Astrocyte (in vitro differentiated cells and primary cell): ENCODE data around the gene FOXD1. TPM values are rescaled to one million over a fixed set of nuclear protein-coding genes. Genes with fewer than 3 reads are reported as not detected.

ENCODE experiments used
- DNase-seq: peaks from one replicate; pipeline ENCODE4 v3.0.0-alpha.2; 2010; ENCODE audit warnings: low read depth
- FAIRE-seq: peaks from 2 replicates; lab custom pipeline; 2011; peaks lifted over from hg19 to GRCh38; lab: Jason Lieb, UNC
- H2AFZ ChIP-seq: 2 replicates; pipeline ENCODE4 v1.6.0; 2012; ENCODE audit warnings: low read depth, low read length, inconsistent platforms
- H3K27ac ChIP-seq: 2 replicates; pipeline ENCODE4 v1.5.1; 2011; ENCODE audit warnings: low read depth, low read length, inconsistent platforms
- H3K27me3 ChIP-seq: 2 replicates; pipeline ENCODE4 v1.6.0; 2011; ENCODE audit warnings: low read length, inconsistent platforms; ENCODE audit not compliant: insufficient read depth
- H3K36me3 ChIP-seq: 2 replicates; pipeline ENCODE4 v1.5.1; 2011; ENCODE audit warnings: low read length, inconsistent platforms; ENCODE audit not compliant: insufficient read depth
- H3K4me1 ChIP-seq: 2 replicates; pipeline ENCODE4 v1.5.1; 2011; ENCODE audit warnings: low read length, inconsistent platforms; ENCODE audit not compliant: insufficient read depth
- H3K4me2 ChIP-seq: 2 replicates; pipeline ENCODE4 v1.6.0; 2012; ENCODE audit warnings: low read length, inconsistent platforms
- H3K4me3 ChIP-seq: 2 replicates; pipeline ENCODE4 v1.5.1; 2011; ENCODE audit warnings: low read depth, mild to moderate bottlenecking, low read length, inconsistent platforms; ENCODE audit not compliant: insufficient read depth
- H3K79me2 ChIP-seq: 2 replicates; pipeline ENCODE4 v1.6.0; 2012; ENCODE audit warnings: mild to moderate bottlenecking, low read length, inconsistent platforms; ENCODE audit not compliant: insufficient read depth
- H3K9ac ChIP-seq: 2 replicates; pipeline ENCODE4 v1.6.0; 2012; ENCODE audit warnings: mild to moderate bottlenecking, low read length, inconsistent platforms
- H3K9me3 ChIP-seq: 2 replicates; pipeline ENCODE4 v1.5.1; 2012; ENCODE audit warnings: low read depth, mild to moderate bottlenecking, low read length, inconsistent platforms; ENCODE audit not compliant: insufficient read depth
- H4K20me1 ChIP-seq: 2 replicates; pipeline ENCODE4 v1.6.0; 2012; ENCODE audit warnings: low read length, inconsistent platforms; ENCODE audit not compliant: insufficient read depth
- H3K27ac Mint-ChIP-seq: one replicate; pipeline ENCODE4 v1.8.0; 2021; ENCODE audit warnings: mild to moderate bottlenecking, mixed read lengths; ENCODE audit not compliant: unreplicated experiment
- H3K27me3 Mint-ChIP-seq: one replicate; pipeline ENCODE4 v1.8.0; 2021; ENCODE audit warnings: low read depth, mixed read lengths; ENCODE audit not compliant: unreplicated experiment
- H3K36me3 Mint-ChIP-seq: one replicate; pipeline ENCODE4 v1.8.0; 2021; ENCODE audit warnings: low read depth, mixed read lengths; ENCODE audit not compliant: unreplicated experiment
- H3K4me1 Mint-ChIP-seq: one replicate; pipeline ENCODE4 v1.8.0; 2021; ENCODE audit warnings: low read depth, mixed read lengths; ENCODE audit not compliant: unreplicated experiment
- H3K4me3 Mint-ChIP-seq: one replicate; pipeline ENCODE4 v1.8.0; 2021; ENCODE audit warnings: mild to moderate bottlenecking, moderate library complexity, mixed read lengths; ENCODE audit not compliant: unreplicated experiment
- H3K9me3 Mint-ChIP-seq: one replicate; pipeline ENCODE4 v1.8.0; 2021; ENCODE audit warnings: mild to moderate bottlenecking, mixed read lengths; ENCODE audit not compliant: unreplicated experiment
- CTCF ChIP-seq: IDR thresholded peaks from 2 replicates; pipeline ENCODE4 v1.5.1; 2011; ENCODE audit warnings: low read depth, mild to moderate bottlenecking, inconsistent platforms, low read length, moderate library complexity; ENCODE audit not compliant: insufficient read depth
- EZH2 ChIP-seq: IDR thresholded peaks from 2 replicates; pipeline ENCODE4 v1.6.1; 2012; ENCODE audit warnings: mild to moderate bottlenecking, low read length, inconsistent platforms; ENCODE audit not compliant: insufficient read depth
- total RNA-seq: library from RNA; stranded (reverse); gene quantifications from 2 replicates; pipeline ENCODE4 v1.2.1, GENCODE V29; 2021

FOXD1 gene
- total RNA-seq, 1 donor from 2014 or later = 16.9 TPM

- Histone ChIP-seq H3K27me3 (no peaks in the 10 kb centered on the region), H3K36me3 (no peaks in the 10 kb centered on the region), H3K4me1 (peaks cover 13% of the 10 kb centered on the region), H3K9ac (no peak overlapping the region), H3K27ac (no peak overlapping the region), H4K20me1 (no peaks in the 10 kb centered on the region), H2AFZ (no peak overlapping the region), H3K4me2 (no peak overlapping the region), H3K9me3 (no peaks in the 10 kb centered on the region), H3K79me2 (peaks cover 3% of the 10 kb centered on the region), H3K4me3 (no peak overlapping the region)
- H3K4me1 Mint-ChIP-seq = no peaks in the 10 kb centered on the region
- no peak for TF ChIP-seq CTCF
- no peak for TF ChIP-seq EZH2
- H3K27ac Mint-ChIP-seq = no peak overlapping the region
- H3K27me3 Mint-ChIP-seq = peaks cover 3% of the 10 kb centered on the region
- DNase-seq (no peak), FAIRE-seq (no peak)
- H3K36me3 Mint-ChIP-seq = no peaks in the 10 kb centered on the region
- H3K9me3 Mint-ChIP-seq = no peaks in the 10 kb centered on the region
- no peak overlapping the region for H3K4me3 Mint-ChIP-seq
Measured at GRCh38 chr5:73493421-73493820, 44.8 kb upstream of the FOXD1 start.

GRCh38 chr5:73491155-73491554, 42.6 kb upstream of the FOXD1 start:
- Mint-ChIP-seq H3K36me3 (no peaks in the 10 kb centered on the region), H3K4me1 (no peaks in the 10 kb centered on the region), H3K27me3 (peaks cover 8% of the 10 kb centered on the region), H3K27ac (no peak overlapping the region), H3K4me3 (no peak overlapping the region), H3K9me3 (no peaks in the 10 kb centered on the region)
- Histone ChIP-seq H3K27ac (no peak overlapping the region), H3K79me2 (no peaks in the 10 kb centered on the region), H3K4me2 (no peak overlapping the region), H3K4me3 (no peak overlapping the region), H2AFZ (no peak overlapping the region), H3K4me1 (no peaks in the 10 kb centered on the region), H3K36me3 (no peaks in the 10 kb centered on the region), H3K9me3 (no peaks in the 10 kb centered on the region), H3K27me3 (no peaks in the 10 kb centered on the region), H3K9ac (no peak overlapping the region), H4K20me1 (no peaks in the 10 kb centered on the region)
- TF ChIP-seq CTCF (no peak), EZH2 (no peak)
- DNase-seq (no peak), FAIRE-seq (no peak)

- Mint-ChIP-seq H3K4me1 (no peaks in the 10 kb centered on the region), H3K27me3 (peaks cover 8% of the 10 kb centered on the region), H3K27ac (no peak overlapping the region), H3K9me3 (no peaks in the 10 kb centered on the region), H3K36me3 (no peaks in the 10 kb centered on the region), H3K4me3 (no peak overlapping the region)
- Histone ChIP-seq H3K27me3 (no peaks in the 10 kb centered on the region), H3K4me3 (no peak overlapping the region), H4K20me1 (no peaks in the 10 kb centered on the region), H2AFZ (no peak overlapping the region), H3K36me3 (no peaks in the 10 kb centered on the region), H3K9ac (no peak overlapping the region), H3K9me3 (no peaks in the 10 kb centered on the region), H3K4me1 (no peaks in the 10 kb centered on the region), H3K27ac (no peak overlapping the region), H3K4me2 (no peak overlapping the region), H3K79me2 (no peaks in the 10 kb centered on the region)
- DNase-seq (no peak), FAIRE-seq (no peak)
- TF ChIP-seq CTCF (no peak), EZH2 (no peak)
Measured at GRCh38 chr5:73490088-73490487, 41.5 kb upstream of the FOXD1 start.
